ENCODE measurements around the gene USP47.

The USP47 gene

DNA sequence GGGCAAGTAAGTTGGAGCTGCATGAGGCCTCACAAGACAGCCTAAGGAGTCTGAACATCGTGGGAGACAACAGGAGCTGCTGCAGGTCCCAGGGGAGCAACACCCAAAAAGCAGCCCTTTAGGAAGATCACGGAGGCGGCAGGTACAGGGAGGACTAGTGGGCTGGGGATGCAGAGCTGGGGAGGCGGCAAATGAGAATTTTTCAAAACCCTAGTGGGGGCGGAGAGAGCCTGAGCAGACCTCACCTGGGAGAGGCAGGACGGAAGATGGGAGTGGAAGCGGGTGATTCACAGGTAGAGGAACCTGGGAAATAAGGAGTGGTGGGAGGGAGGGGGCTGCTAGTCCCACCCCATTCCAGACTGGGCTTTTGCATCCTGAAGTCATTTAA is 124.6 kb downstream of the USP47 start:
- no peak for DNase-seq (ENCODE audit: low read depth in 1 of 2, low spot score in 1 of 2)

DNA sequence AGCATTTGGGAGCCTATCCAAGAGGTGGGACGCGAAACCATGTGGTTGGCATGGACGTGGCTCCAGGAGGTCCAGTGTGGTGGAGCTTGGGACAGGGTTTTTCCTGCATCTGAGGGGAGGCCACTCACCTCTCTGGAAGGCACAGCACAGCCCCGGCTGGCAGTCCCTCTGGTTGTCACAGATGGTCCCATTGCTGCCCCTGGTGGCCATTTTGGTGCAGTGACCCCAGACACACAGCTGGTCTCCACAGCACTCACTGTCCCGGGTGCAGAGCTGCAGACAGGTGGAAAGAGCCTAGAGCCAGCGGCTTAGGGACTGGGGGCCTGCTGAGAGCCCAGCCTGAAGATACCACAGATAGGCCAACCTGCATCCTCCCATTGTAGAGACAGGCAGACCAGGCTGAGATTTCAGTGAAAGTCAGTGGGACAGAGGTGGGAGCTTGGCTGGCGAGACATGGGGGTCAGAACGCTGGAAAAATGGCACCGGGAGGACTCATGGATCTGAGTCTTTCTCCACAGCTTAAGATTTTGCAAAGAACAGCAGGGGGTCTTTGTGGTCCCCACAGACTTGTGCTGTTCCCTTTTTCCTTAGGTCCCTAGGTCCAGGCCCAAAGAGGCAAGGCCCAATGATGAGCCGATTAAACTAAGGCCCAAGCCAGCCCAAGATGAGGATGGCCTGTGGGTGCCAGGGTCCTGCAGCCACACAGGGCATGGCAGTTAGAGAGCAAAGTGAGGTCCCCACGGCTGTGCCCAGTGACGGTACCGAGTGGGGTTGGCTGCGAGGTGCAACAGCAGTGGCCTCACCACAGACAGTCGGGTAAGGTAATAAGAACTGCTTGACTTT is 125.3 kb downstream of the USP47 start:
- DNase-seq (ENCODE audit: low read depth in 1 of 2, low spot score in 1 of 2): peak; percentile 40 to 46

DNA sequence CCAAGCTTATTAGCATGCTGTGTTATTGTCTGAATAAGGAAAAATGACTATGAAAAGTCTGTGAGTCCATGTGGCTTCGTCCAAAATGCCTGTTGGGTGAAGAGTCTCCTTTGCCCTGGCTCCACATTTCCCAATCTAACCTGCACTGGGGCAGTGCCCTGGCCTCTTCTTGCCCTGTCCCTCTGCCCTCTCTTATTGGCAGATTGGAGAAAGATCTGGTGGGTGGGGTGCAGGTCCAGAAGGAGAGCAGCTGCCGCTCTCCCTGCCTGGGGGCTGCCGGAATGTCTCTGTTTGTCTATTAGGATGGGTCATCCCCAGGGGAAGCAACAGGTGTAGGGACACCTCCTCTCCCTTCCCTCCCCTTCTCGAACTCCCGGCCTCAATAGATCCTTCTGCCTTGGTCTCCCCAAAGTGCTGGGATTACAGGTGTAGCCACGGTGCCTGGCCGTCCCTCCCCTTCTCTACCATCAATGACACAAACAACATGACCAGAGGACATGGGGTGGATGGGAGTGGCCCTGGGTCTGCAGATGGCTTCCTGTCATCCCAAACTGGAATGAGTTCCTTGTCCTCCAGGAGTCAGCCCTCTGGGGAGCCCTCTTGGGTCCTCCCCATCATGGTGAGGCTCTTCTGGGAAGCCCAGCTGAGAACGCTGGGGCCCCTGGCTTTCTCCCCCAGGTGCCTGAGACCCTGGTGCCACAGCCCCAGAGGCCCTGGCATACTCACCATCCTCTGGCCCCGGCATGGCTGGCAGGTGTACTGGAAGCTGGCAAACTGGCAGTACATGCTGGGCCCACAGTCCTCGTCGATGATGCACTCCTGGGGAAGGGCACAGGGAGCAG is 126.1 kb downstream of the USP47 start:
- DNase-seq (ENCODE audit: low read depth in 1 of 2, low spot score in 1 of 2): no peak

DNA sequence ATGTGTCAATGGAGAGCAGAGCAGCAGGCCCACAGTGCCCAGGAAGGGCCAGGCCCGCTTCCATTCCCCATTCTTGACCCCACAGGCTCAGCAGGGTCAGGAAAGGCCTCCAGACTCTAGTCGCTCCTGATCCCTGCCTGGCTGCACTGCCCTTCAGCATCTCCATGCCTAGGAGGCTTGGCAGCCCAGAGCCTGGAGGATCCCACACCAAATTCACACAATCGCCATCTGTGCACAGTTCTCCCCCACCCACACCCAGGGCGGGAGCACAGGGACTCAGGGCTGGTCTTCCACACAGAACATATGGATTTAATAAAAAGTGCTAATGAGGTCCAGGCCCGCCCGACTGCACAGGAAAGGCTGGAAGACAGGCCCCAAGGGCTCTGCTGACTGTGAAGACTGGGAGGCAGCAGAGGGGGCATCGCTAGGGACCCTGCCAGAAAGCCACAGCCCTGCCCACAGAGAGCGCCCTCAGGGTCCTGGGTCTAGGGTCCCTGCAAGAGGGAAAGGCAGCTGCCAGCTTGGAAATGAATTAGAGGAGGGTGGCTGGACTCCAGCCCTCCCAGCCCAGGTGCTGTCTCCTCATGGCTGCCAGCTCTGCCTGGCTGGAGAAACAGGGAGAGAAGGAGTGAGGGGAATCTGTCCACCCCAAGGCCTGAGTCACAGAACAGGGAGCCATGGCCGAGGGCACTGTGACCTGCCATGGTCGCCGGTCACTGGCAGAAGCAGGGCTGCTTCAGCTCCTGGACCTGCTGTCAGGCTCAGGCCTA is 126.9 kb downstream of the USP47 start:
- DNase-seq (ENCODE audit: low read depth in 1 of 2, low spot score in 1 of 2): no peak

DNA sequence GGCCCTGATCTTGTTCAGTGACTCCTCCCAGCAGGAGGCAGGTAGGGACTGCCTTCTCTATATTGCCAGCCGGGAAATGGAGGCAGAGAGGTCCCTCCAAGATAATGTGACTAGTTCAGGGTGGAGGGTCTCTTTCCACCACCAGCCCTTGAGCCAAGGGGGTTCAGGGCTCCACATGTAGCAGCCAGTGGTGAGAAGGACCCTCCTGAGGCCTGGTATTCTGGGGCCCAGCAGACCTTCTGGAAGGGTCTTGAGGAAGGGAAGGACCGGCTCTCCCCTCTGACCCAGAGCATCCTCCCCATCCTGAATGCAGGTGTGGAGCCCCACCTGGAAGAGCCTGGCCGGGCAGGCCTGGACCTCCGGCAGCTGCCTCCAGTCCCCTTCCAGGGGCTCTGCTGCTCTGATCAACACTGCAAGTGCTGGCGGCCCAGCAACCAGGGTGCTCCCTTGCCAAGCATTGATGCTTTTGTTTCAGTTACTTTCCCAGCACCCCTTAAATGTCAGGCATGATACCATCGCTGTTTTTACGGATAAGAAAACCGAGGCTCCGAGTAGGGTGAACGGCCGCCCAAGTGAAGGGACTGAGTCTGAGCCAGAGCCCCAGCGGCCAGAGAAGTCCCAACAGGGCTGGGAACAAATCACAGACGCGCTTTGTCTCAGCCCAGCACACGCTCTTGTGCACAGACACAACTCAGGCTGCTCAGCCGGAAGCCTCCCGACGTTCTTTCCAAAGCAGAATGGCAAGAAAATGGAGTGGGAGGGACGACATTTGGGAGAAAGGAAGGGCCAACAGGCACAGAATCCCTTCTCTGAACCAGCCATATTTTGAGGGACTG is 127.8 kb downstream of the USP47 start:
- DNase-seq (ENCODE audit: low read depth in 1 of 2, low spot score in 1 of 2): no peak

DNA sequence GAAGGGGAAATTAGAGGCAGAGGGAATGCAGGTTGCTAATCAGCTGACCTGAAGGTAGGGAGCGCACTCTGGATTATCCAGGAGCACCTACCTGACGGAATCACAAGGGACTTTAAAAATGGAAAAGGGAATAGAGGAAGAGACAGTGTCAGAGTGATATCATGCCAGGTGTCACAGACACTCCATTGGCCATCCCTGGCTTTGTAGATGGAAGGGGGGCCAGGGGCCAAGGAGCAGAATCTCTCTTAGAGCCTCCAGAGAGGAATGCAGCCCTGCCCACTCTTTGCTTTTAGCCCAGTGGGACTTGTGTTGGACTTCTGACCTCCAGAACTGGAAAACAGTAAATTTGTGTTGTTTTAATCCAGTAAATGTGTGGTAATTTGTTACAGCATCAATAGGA is 128.8 kb downstream of the USP47 start:
- no peak for DNase-seq (ENCODE audit: low read depth in 1 of 2, low spot score in 1 of 2)

DNA sequence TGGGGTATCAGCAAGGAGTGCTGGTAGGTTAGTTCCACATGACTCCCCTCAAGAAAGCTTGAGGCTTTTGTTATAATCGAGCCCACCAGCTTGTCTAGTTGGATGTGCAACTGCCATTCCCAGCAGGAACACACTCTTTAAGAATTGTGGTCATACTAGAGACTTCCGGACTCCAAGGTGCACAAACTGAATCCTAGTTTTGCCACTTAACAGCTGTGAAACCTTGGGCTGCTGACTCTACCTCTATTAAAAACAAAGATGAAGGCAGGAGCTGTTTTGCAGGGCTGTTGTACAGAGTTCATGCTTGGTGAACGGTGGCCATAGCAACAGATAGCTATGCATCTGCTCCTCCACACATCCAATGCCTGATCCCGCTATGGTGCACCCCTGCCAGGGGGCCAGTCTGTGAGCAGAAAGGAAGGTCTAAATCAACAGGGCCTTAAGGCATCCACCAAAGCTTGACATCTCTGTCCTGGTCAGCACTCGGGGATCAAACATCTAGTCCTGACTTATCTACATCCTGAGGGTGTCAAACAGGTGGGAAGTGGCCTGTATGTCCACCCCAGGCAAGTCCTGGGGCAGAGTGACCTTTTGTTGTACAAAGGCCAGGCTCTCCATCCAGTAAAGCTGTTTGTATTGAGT is 130.3 kb downstream of the USP47 start:
- no peak for DNase-seq (ENCODE audit: low read depth in 1 of 2, low spot score in 1 of 2)

DNA sequence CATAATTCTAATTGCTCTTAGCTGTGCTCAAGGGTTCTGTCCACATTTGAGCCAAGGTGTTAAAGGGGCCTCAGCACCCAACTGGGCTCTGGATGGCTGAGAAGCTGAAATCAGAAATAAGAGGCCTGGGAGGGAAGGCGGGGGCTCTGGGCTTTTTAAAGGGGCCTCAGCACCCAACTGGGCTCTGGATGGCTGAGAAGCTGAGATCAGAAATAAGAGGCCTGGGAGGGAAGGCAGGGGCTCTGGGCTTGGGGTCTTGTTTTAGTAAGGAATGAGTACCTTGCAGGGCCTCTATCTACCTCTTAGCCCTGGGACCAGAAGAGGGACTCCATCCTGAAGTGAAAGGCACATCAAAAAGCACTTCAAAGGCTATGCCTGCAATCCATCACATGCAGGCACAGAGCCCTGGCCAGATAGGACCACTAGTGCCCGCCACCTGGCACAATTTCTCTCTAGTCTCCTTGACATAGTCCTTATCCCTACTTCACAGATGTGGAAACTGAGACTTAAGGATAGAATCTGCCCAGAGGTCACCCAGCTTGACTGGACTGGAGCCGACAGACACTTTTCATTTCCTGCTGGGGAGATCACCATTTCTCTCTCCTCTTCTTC is 131.1 kb downstream of the USP47 start:
- no peak for DNase-seq (ENCODE audit: low read depth in 1 of 2, low spot score in 1 of 2)

DNA sequence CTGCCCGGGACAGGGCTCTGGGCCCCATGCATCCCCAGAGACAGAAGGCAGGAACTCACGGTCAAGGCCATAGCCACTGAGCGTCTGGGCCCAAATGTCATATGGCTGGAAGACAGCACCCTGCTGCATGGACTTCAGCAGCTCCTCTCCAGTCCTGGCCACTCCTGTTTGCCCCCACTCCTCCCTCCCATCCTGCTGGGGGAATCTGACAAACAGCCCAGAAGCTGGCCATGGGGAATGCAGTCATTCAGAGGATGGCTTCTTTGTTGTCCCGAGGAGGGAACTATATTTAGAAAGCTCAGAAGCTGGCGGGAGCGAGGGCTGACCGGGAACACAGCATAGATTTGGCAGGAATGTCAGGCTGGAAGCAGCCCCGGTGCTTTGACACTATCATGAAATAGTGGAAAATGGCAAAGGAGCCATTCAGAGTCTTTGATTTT is 131.6 kb downstream of the USP47 start:
- no peak for DNase-seq (ENCODE audit: low read depth in 1 of 2, low spot score in 1 of 2)

DNA sequence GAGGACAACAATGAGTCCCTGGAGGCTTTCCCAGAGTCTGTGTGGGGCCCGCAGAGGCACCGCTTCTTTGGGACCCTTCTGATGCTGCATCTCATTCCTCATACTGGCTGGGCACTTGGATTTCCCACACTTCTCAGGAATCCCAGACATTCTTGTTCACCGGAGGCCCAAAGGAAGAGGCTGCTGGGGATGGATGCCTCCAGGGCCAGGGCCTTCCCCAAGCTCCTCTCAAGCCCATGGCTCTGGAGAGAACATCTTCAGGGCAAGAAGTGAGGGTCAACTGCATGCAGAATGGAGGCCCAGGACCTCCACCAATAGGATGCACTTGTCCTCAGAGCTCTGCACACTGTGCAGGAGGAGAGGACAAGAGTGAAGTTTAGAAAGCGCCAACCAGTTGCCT is 132.1 kb downstream of the USP47 start:
- DNase-seq (ENCODE audit: low read depth in 1 of 2, low spot score in 1 of 2): no peak

DNA sequence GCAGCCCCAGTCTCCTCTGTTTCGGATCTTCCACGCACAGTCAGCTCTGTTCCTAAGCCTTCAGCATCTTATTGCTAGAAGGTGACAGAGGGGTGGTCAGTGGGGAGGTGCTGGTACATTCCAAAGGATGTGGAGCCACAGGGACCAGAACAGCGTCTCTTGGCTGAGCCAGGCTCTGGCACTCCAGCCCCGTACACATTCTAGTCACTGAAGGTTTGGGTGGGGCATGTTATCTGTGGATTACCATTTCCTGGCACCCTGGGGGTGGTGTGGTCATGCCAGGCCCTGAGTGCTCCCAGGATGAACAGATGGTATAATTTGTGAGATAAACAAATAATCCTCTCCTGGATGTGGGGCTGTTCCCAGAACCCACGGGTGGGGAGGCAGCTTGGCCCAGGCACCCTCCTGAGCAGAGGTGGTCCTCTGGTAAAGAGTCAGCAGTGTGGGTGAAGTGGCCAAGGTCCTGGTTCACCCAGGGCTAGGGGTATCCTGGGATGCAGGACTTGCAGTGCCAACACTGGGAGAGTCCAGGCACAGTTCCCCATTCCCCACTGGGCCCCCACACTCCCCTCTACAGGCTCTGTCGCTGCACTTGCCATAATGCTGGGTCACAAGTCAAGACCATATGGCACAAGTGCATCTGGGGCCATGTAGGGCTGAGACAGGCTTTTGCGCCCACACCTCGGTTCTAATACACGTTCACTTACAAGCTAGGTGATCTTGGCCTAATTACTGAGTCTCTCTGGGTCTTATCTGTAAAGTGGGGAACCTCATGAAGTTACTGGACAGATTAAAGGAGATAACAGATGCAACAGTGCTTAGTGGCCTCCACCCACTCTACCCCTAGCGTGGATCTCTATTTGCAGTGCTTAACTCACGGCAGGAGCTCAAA is 133.7 kb downstream of the USP47 start:
- no peak for DNase-seq (ENCODE audit: low read depth in 1 of 2, low spot score in 1 of 2)

DNA sequence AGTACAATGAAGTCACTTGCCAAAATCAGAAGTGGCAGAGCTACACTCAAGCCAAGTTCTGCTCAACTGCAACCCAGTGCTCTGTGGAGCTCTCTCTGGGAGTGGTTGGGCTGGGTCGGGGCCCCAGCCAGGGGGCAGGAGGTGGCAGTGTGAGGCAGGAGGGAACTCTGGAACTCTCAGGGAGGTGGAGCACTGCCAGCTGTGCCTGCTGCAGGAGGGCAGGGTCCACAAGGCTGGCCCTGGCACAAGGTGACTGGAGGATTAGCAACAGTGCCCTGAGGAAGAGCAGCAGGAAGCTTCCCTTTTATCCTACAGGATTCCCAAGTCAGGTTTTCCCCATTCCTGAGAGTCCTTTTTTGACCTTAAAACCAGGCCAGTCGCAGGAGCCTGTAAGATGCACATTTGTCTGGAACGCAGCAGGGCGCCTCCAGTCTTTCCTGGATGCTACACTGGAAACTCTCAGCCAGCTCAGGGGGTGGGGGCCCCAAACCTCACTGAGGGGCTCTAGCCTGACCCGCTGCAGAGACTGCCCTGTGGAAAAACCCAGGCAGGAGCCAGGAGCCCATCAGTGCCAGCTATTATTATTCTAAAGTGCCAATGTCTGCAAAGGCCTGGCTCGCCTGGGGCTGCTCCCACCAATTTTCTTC is 134.8 kb downstream of the USP47 start:
- DNase-seq (ENCODE audit: low read depth in 1 of 2, low spot score in 1 of 2): no peak

DNA sequence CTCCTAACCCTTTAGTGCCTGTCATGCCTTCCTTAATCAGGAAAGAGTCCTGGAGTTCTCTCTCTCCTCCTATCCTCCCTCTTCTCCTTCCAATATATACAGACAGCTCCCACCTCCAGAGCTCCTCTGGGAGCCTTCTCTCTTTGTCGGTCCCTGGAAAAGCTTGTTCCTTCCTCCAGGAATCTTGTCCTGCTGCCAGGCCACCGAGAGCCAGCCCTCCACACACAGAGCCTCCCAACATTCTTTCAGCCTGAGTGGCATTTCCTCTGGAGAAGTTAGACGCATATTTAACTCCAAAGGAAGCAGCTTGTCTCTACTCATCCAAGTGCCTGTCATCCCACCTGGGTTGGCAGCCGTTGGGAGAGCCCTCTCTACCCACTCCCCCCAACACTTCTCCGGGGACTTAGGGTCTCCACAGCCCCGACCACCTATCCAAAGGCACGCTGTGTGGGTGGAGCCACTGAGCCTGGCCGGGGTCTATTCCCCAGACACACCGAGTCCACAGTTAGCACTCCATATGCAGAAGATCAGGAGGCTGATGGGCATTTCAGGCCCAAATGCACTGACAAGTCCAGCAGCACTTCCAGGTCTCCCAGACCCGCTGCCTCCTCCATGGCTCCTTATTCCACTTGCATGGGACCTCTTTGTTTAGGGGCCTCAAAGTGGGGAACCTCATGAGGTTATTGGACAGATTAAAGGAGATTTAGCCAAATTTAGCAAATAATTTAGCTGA is 135.6 kb downstream of the USP47 start:
- DNase-seq (ENCODE audit: low read depth in 1 of 2, low spot score in 1 of 2): no peak

DNA sequence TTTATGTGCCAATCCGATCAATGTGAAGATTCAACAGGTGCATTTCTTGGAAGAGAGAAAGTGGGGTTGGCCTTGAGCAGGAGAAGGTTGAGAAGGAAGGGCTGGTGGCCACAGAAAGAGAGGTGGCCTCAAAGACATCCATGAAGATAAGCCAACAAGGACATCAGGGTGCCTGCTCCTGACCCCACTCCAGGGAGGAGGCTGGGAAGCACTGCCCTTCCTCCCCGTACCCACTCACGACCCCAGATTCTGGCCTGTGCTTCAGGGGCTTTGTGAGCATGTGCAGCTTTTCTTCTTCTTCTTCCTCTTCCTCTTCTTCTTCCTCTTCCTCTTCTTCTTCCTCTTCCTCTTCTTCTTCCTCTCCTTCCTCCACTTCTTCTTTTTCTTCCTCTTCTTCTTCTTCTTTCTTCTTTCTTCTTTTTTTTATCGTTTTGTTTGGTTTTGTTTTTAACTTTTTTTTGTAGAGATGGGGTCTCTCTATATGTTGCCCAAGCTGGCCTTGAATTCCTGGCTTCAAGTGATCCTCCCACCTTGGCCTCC is 136.4 kb downstream of the USP47 start:
- no peak for DNase-seq (ENCODE audit: low read depth in 1 of 2, low spot score in 1 of 2)

DNA sequence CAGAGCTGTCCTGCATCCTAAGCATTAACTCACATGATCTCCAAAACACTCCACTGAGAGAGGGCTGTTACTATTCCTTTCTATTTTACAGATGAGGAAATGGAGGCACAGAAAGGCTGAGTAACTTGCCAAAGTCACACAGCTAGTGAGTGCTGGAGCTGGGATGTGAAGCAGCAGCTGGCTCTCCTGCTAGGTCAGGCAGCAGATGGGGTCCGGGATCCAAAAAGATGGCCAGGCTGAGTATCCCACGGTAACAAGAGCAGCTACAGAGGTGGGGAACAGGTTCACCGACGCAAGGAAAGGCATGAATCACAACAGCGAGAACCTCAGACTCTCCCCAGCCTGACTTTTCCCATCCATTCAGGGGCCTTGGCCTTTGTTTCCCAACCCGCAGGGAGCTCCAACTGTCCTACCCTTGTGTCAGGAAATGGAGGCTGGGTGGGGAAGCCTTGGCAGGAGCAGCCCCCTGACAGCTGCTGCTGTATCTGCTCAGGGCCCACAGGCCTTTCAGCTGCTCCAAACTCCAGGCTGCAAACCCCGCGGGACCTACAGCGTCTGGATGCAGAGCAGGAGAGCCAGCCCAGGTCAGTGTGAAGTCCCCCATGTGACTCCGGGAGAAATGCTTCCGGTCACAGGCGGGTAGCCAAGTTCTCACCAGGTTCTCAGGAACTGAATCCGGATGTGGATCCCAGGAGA is 137.2 kb downstream of the USP47 start:
- DNase-seq (ENCODE audit: low read depth in 1 of 2, low spot score in 1 of 2): no peak

DNA sequence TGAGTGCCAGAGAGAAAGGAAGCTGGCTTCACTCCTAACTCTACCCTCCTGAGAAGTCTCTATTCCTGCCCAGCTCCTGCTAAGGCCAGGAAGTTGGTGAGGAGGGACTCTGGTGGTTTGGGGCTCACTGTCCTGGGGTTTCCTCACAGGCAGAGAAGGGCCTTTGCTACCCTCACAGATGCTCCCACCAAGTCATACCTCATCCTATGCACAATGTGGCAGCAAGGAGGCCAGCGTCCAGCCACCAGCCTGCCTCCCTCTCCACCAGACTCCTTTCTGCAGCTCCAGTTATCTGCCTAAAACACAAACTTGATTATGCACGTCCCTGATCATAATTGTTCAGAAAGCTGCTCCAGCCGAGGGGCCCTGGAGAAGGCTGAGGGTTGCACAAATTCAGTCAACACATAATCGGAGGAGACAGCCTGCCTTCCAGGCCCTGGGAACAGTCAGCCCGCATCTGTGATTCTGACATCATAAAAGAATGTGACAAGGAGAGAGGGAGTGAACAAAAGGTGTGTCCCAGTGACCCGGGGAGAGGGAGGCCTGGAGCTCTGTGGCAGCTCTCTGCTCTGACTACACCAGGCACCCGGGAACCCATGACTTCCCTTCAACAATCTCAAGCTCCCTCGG is 137.8 kb downstream of the USP47 start:
- no peak for DNase-seq (ENCODE audit: low read depth in 1 of 2, low spot score in 1 of 2)
